NCI-H345 treated with DMSO at 0.1 percent for 48 hours (cell line): ENCODE data around the gene ABCA3.

Experiments used
- DNase-seq: peaks from one replicate; lab custom pipeline; 2025; ENCODE audit not compliant: unreplicated experiment; lab: John Stamatoyannopoulos, UW

Gene ABCA3

GRCh38 chr16:2319606-2320005, 20.9 kb downstream of the ABCA3 start:
- no peak for DNase-seq

DNA sequence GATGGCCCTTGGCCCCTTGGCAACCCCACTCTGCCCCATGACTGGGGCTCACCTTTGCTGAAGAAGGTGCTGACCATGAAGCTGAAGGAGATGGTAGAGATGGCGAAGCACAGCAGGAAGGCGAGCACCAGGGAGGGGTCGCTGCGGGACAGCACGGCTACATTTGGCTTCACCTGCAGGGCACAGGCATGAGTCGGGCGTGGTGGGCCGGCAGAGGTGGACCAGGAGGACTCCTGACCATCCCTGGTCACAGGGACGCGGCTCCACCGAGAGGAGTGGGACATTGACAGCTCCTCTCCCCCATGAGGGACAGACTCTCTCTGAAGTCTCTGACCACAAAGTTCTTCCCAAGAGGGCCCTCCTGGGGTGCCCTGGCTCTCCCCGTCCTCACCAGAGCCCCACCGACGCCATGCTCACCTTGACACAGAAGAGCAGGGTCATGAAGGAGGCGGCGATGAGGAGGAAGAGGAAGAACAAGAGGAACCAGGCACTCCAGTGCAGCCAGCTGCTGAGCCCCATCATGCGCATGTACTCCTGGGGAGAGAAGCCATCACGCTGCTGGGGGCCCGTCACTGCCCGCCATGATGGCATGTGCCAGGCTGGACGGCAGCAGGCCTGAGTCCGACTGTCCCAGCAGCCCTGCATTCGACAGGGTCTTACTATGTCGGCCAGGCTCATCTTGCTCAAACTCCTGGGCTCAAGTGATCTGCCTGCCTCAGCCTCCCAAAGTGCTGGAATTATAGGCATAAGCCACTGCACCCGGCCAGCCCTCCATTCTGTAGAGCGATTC, 23.1 kb downstream of the ABCA3 start:
- DNase-seq: no peak

- DNase-seq: no peak
Observed at GRCh38 chr16:2308089-2308962, 32.2 kb downstream of the ABCA3 start.

DNA sequence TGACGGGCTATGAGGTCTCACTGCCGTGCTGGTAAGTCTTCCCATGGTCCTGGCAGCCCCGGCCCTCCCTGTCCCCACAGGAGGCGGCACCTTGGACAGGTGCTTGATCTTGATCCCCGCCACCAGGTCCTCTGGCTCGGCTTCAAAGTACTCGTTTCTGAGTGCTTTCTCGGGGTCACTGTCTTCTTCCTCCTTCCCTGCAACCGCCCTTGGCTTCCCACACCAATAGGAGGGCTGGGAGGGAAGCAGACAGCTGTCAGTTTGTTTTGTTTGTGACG, 40.7 kb downstream of the ABCA3 start:
- no peak for DNase-seq

DNA sequence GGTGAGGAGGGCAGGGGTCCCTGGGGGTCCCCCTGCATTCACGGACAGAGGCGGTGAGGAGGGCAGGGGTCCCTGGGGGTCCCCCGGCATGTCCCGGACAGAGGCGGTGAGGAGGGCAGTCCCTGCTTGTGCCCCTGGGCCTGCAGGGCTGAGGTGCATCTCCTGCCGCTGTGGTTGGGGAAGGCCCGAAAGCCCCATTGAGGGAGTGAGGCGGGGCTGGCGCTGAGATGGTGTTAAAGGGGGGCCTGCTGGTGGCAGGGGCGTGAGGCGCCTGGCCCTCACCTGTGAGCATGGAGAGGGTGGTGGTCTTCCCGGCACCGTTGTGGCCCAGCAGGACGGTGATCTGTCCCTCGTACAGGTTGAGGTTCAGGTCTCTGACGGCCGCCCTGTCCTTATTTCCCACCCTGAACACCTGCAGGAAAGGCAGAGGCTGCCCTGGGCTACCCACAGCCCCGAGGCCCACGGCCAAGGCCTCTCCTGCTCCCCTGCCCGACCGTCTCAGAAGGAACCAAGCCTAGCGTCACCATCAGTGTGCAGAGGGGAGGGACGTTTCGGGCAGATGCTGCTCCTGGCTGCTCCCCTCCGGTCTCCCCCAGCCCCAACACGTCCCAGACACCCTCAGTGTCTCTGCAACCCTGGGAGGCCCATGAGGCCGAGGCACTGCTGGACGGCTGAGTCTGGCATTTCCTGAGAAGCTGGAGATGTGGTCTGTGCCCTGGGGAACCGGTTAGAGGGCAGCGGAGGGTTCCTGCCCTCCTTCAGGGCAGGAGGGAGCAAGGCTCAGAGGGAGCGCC, 41.2 kb downstream of the ABCA3 start:
- no peak for DNase-seq

DNA sequence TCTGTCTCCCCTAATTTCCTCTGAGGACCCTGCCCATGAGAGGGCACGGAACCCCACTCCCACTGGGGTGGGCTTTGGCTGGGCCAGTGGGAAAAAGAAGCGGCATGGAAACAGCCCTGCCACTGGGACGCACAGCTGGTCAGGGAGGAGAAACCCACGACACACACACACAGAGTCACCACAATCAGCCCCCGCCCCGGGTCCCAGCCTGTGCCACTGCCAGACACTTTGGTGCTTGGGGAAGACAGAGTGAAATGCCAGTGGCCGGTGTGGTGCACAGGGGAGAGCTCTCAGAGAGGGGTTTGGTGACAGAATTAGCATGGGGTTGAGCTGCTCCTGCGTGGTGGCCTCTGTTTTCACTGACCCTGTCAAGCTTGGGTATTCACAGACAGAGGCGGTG, 41.9 kb downstream of the ABCA3 start:
- DNase-seq: no peak

DNA sequence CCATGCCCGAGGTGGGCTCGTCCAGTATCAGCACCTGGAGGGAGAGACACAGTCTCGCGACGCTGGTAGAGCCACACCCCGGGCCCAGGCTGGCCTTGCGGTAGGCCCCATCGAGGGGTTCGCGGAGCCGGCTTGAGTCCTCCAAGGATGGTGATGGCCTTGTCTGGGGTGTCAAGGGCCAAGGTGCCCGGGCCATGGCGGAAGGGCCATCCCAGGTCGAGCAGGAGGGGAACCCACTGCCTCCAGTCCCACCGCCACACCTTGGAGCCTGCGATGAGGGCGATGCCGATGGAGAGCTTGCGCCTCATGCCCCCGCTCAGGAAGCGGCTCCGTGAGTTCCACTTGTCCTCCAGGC, 43.0 kb downstream of the ABCA3 start:
- DNase-seq: no peak

GRCh38 chr16:2296661-2297505, 43.6 kb downstream of the ABCA3 start:
- DNase-seq: no peak

DNA sequence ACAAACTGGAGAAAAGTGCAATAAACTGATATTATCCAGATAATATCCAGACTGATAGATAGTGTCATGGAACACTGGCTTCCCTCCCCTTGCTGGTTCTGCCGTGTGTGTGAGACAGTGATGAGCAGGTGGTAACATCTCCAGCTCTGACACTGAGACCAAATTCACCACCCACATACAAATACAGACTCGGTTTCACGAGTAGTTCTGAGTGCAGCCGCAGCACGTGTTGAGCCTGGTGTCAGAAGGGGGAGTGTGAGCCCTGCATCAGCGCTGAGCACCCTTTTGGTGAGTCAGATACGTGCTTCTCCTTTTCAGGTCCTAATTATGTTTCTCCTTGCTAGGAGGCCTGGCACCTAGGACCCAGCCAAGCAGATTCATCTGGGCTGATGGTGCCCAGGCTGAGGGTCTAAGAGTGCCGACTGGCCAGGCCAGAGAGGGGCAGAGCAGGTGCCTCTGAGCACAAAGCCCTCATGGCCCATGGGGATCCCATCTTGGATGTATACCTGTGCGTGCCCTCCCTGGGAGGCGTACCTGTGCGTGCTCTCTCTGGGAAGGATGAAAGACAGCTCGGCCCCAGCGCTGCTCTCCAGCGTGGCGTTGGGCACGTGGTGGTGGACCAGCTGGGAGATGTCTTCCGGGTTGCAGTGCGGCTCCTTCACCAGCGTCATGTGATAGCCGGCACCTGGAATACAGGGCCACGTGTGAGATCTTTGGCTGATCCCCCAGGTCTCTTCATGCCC, 45.3 kb downstream of the ABCA3 start:
- DNase-seq: no peak

DNA sequence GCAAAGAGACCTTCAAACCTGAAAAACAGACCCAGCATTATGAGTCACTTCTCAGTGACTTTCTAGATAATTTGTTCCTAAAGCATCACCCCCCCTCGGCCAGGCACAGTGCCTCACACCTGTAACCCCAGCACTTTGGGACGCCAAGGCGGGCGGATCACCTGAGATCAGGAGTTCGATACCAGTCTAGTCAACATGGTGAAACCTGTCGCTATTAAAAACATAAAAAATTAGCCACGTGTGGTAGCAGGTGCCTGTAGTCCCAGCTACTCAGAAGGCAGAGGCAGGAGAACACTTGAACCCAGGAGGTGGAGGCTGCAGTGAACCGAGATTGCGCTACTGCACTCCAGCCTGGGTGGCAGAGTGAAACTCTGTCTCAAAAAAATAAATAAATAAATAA, 48.3 kb downstream of the ABCA3 start:
- no peak for DNase-seq

DNA sequence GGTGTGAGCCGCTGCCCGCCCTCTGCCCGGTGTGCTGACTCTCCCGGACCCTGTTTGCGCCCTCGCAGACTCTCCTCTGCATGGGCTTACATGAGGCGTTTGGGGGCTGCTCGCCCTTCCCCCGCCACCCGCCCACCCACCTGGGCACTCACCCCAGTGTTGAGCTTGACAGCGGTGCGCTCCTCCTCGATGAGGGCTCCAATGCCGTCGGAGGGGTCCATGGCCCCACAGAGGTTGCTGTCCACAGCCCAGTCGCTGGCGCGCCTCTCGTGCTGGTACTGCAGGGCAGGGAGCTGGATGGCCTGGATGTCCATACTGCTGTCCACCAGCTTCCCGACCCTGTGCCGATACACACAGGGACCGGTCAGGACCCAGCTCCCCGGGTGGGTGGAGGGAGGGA, 51.2 kb downstream of the ABCA3 start:
- no peak for DNase-seq

GRCh38 chr16:2288726-2289125, 51.8 kb downstream of the ABCA3 start:
- no peak for DNase-seq

DNA sequence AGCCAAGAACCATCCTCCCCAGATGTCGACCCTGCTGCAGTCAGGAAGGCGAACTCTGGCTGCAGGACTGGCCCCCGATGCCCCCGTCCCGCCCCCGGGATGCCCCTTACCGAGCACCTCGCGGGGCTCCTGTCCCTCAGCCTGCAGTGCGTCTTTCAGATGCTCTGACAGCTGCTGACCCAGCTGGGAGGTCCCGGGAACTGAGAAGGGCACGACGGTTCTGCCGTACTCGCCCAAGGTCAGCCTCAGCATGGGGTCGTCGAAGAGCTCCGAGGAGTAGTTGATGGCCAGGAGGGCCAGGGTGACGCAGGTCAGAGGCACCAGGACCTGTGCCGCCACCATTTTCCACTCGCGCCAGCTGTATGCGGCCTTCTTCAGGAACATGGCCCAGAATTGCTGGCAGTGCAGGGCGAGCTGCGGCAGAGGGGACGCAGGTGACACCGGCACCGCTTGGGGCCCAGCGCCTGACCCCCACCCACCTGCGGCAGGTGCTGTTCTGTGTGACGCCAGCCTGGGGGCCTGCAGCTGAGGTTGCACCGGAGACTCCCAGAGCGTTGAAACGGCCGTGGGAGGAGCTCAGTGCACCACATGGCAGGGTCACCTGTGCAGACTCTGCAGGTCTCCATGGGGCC, 52.5 kb downstream of the ABCA3 start:
- DNase-seq: no peak

DNA sequence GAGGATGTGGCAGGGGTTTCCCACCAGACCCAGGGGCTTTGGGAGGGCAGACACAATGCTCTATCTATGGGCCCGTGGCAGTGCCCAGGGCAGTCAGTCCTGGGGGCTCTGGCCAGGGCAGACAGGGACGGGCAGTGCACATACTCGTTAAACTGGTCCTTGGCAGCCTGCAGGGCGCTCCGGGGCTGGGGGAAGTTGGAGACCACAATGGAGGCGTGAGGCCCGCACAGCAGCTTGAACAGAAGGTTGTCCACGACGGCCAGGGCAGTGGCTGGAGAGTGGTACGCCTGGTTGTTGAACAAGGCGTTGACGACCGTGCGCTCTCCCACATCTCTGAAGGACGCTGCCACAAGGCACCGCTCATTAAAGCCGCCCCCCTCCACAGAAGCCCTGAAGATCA, 54.0 kb downstream of the ABCA3 start:
- no peak for DNase-seq

GRCh38 chr16:2285731-2286191, 54.8 kb downstream of the ABCA3 start:
- no peak for DNase-seq

GRCh38 chr16:2284797-2285576, 55.5 kb downstream of the ABCA3 start:
- DNase-seq: no peak

DNA sequence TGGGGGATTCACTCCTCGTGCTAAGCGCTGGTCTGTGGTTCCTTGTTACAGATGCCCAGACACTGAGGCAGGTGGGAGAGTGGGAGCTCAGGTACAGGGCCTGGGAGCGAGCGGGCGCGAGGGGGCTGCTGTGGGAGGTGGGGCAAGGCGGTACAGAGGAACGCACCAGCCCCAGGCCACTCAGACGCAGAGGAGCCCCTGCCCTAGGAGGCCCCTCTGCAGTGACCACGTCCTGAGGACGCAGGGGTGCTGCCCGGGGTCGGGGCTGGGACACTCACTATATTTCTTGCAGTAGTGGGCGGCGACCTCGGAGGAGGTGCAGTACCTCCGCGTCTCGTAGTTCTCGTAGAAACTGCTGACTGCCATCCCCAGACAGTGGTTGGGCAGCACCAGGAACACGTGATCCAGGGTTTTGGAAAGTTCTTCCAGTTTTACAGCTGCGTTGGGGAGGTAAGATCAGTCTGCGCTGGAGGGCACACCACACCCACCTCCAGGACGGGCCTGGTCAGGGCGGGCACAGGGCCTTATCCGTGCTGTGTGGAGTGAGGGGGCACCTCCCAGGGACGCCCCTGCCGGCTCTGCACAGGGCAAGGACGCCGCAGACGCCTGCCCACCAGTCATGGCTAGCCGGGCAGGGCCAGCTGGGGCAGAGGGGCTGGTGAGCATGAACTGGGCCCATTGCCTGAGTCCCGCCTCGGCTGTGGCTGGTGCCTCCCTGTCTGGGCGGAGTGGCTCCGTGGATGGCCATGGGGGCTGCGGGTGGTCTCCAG, 56.3 kb downstream of the ABCA3 start:
- DNase-seq: no peak

DNA sequence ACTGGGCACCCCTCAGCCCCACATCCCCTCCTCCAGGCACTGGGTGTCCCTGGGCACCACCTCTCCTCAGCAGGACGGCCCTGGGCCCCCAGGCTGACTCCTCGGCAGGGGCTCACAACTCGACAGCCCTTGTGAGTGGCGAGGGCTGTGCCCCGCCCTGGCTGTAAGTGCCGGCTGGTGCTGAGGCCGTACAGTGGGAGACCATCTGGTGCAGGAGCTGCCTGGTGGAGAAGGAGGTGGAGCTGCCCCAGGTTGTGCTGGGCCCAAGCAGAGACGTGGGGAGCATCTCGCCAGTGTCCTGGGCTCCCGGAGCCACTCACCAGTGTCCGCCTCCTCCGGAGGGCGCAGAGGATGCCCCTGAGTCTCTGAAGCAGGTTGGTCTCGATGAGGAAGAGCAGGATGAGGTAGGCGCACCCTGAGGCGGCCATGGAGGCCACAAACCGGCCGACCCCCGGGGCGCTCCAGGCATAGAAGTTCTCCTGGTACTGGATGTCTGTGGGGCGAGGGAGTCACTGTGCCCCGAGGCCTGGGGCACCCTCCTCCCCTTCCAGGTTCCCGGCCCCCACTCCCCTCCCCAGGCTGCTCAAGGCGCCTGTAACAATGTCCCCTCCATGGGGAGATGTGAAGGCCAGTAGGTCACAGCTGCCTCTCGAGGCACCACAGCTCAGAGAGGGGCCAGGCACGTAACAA, 57.5 kb downstream of the ABCA3 start:
- DNase-seq: no peak
